Placental pericyte (primary cell): ENCODE data around the gene USP17L30. TPM values are rescaled to one million over a fixed set of nuclear protein-coding genes. Genes with fewer than 3 reads are reported as not detected.

Source experiments
- small RNA-seq: library from RNA; depleted of rRNA; stranded (forward); fragments of <200 nt; gene quantifications from one replicate; pipeline ENCODE3, GENCODE V24; 2012; ENCODE audit warnings: low replicate concordance
- total RNA-seq: library from RNA; depleted of rRNA; stranded (reverse); fragments of >200 nt; gene quantifications from 2 replicates; pipeline ENCODE4 v1.2.3, GENCODE V29; 2012

Gene USP17L30
- not detected in 2 replicates for total RNA-seq

DNA sequence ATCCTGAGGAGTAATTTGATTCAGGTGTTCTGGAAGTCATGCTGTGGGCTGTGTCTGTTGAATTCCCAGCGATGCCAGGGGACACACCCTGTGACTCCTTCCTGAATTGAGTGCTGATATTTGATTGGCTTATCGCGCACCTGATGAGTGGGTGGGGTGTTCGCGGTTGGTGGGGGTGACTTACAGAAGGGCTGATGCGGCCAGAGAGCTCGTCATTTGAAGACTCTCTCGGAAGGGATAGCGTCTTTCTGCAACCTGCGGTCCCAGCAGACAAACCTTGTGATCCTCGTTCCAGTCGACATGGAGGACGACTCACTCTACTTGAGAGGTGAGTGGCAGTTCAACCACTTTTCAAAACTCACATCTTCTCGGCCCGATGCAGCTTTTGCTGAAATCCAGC, at the start of gene USP17L30:
Gene USP17L30, plus strand, starts transcription at position 301 of the 400 bp plus-strand sequence. Its CDS starts 0 bp downstream, at position 301.

DNA sequence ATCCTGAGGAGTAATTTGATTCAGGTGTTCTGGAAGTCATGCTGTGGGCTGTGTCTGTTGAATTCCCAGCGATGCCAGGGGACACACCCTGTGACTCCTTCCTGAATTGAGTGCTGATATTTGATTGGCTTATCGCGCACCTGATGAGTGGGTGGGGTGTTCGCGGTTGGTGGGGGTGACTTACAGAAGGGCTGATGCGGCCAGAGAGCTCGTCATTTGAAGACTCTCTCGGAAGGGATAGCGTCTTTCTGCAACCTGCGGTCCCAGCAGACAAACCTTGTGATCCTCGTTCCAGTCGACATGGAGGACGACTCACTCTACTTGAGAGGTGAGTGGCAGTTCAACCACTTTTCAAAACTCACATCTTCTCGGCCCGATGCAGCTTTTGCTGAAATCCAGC, 38.1 kb upstream of the USP17L30 start, which contains the start of gene USP17L24:
Gene USP17L24, plus strand, starts transcription at position 301 of the 400 bp plus-strand sequence. Its CDS starts 0 bp downstream, at position 301.

DNA sequence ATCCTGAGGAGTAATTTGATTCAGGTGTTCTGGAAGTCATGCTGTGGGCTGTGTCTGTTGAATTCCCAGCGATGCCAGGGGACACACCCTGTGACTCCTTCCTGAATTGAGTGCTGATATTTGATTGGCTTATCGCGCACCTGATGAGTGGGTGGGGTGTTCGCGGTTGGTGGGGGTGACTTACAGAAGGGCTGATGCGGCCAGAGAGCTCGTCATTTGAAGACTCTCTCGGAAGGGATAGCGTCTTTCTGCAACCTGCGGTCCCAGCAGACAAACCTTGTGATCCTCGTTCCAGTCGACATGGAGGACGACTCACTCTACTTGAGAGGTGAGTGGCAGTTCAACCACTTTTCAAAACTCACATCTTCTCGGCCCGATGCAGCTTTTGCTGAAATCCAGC, 33.3 kb upstream of the USP17L30 start, which contains the start of gene USP17L25:
Gene USP17L25, plus strand, starts transcription at position 301 of the 400 bp plus-strand sequence. Its CDS starts 0 bp downstream, at position 301.

GRCh38 chr4:9334358-9334757, 28.6 kb upstream of the USP17L30 start, which contains the start of gene USP17L26:
TSS of gene USP17L26 (plus strand) at chr4:9334658. CDS start at chr4:9334658, 0 bp downstream.

DNA sequence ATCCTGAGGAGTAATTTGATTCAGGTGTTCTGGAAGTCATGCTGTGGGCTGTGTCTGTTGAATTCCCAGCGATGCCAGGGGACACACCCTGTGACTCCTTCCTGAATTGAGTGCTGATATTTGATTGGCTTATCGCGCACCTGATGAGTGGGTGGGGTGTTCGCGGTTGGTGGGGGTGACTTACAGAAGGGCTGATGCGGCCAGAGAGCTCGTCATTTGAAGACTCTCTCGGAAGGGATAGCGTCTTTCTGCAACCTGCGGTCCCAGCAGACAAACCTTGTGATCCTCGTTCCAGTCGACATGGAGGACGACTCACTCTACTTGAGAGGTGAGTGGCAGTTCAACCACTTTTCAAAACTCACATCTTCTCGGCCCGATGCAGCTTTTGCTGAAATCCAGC, 23.8 kb upstream of the USP17L30 start, which contains the start of gene USP17L5:
Gene USP17L5, plus strand, starts transcription at position 301 of the 400 bp plus-strand sequence. Its CDS starts 0 bp downstream, at position 301.

DNA sequence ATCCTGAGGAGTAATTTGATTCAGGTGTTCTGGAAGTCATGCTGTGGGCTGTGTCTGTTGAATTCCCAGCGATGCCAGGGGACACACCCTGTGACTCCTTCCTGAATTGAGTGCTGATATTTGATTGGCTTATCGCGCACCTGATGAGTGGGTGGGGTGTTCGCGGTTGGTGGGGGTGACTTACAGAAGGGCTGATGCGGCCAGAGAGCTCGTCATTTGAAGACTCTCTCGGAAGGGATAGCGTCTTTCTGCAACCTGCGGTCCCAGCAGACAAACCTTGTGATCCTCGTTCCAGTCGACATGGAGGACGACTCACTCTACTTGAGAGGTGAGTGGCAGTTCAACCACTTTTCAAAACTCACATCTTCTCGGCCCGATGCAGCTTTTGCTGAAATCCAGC, 19.1 kb upstream of the USP17L30 start, which contains the start of gene USP17L27:
Gene USP17L27, plus strand, starts transcription at position 301 of the 400 bp plus-strand sequence. Its CDS starts 0 bp downstream, at position 301.

DNA sequence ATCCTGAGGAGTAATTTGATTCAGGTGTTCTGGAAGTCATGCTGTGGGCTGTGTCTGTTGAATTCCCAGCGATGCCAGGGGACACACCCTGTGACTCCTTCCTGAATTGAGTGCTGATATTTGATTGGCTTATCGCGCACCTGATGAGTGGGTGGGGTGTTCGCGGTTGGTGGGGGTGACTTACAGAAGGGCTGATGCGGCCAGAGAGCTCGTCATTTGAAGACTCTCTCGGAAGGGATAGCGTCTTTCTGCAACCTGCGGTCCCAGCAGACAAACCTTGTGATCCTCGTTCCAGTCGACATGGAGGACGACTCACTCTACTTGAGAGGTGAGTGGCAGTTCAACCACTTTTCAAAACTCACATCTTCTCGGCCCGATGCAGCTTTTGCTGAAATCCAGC, 14.3 kb upstream of the USP17L30 start, which contains the start of gene USP17L28:
Gene USP17L28, plus strand, starts transcription at position 301 of the 400 bp plus-strand sequence. Its CDS starts 0 bp downstream, at position 301.

GRCh38 chr4:9353338-9353737, 9.6 kb upstream of the USP17L30 start, which contains the start of gene USP17L29:
TSS of gene USP17L29 (plus strand) at chr4:9353638. CDS start at chr4:9353638, 0 bp downstream.

Small RNAs within 50 kb of the gene (small RNA-seq; reads per million reads assigned to genes)
- gene RNA5SP153, result not detected

Other genes starting within 250 kb of the USP17L30 start
- not detected in 2 replicates for gene FAM90A26, start 192.7 kb upstream of the USP17L30 start, total RNA-seq
- gene USP17L10, start 152.5 kb upstream of the USP17L30 start, total RNA-seq, result not detected in 2 replicates
- not detected in 2 replicates for gene USP17L11, start 147.7 kb upstream of the USP17L30 start, total RNA-seq
- not detected in 2 replicates for gene USP17L12, start 143.0 kb upstream of the USP17L30 start, total RNA-seq
- not detected in 2 replicates for gene USP17L13, start 138.2 kb upstream of the USP17L30 start, total RNA-seq
- gene USP17L15, start 128.7 kb upstream of the USP17L30 start, total RNA-seq, result not detected in 2 replicates
- gene USP17L17, start 119.2 kb upstream of the USP17L30 start, total RNA-seq, result not detected in 2 replicates
- gene USP17L18, start 114.5 kb upstream of the USP17L30 start, total RNA-seq, result not detected in 2 replicates
- not detected in 2 replicates for gene USP17L19, start 109.8 kb upstream of the USP17L30 start, total RNA-seq
- not detected in 2 replicates for gene USP17L20, start 105.0 kb upstream of the USP17L30 start, total RNA-seq
- gene USP17L21, start 100.3 kb upstream of the USP17L30 start, total RNA-seq, result not detected in 2 replicates
- not detected in 2 replicates for gene USP17L22, start 95.5 kb upstream of the USP17L30 start, total RNA-seq
- not detected in 2 replicates for gene USP17L24, start 38.0 kb upstream of the USP17L30 start, total RNA-seq
- gene USP17L25, start 33.2 kb upstream of the USP17L30 start, total RNA-seq, result not detected in 2 replicates
- not detected in 2 replicates for gene USP17L26, start 28.5 kb upstream of the USP17L30 start, total RNA-seq
- not detected in 2 replicates for gene USP17L5, start 23.7 kb upstream of the USP17L30 start, total RNA-seq
- gene USP17L27, start 19.0 kb upstream of the USP17L30 start, total RNA-seq, result not detected in 2 replicates
- not detected in 2 replicates for gene USP17L28, start 14.2 kb upstream of the USP17L30 start, total RNA-seq
- not detected in 2 replicates for gene USP17L29, start 9.5 kb upstream of the USP17L30 start, total RNA-seq
- gene DEFB131A, start 81.3 kb downstream of the USP17L30 start, total RNA-seq, result not detected in 2 replicates